ENCODE measurements around the gene HOXB9. TPM values are rescaled to one million over a fixed set of nuclear protein-coding genes. Genes with fewer than 3 reads are reported as not detected.

The HOXB9 gene
- total and polyA plus RNA-seq, 9 of the 15 experiments (the other 6 are each of a cell fraction or from before 2014, with no cell fraction given) = 3.1 to 196 (median 77.6) TPM

DNA sequence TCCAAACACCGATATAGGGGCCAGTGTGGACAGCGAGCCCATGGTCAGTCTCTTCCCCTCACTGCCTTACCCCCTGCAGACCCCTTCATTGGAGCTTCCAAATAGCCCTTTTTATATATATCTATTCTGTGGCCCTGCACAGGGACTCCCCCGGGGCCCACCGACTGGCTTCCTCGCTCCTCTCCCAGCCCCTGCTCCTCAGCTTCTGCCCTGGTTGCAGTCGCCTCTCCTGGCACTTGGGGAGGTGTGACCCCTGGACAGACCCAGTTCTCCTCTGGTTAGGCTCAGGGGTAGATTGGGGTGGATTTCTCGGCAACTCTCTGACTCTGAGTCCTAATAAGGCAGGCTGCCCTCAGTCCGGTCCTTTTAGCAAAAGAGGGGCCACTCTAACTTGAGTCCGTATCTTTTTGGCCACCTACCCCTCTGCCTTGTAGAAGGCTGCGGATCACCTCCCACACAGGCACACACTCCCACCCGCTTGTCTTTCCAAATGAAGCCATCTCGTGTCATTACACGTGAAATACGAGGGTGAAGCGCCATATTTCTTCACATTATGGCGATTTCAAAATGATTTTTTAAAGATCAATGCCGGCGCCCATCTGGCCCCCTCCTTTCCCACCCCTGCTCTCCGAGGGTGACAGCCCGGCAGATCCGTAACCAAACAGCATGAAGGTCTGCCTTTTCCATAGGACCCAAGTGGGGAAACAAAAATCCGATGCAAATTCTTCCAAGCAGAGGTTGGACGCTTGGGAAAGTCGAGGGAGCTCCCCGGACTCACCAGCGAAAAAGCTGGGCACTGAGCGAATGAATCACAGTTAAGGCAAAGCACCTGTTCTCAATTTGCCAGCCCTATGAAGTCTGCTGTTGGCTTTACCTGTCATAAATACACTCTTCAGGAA lies 1.7 kb upstream of the HOXB9 start (continued):
- TF ChIP-seq, protein P1, sequence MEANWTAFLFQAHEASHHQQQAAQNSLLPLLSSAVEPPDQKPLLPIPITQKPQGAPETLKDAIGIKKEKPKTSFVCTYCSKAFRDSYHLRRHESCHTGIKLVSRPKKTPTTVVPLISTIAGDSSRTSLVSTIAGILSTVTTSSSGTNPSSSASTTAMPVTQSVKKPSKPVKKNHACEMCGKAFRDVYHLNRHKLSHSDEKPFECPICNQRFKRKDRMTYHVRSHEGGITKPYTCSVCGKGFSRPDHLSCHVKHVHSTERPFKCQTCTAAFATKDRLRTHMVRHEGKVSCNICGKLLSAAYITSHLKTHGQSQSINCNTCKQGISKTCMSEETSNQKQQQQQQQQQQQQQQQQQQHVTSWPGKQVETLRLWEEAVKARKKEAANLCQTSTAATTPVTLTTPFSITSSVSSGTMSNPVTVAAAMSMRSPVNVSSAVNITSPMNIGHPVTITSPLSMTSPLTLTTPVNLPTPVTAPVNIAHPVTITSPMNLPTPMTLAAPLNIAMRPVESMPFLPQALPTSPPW (CRISPR knock-in tag; IDR thresholded peaks at IDR 0.05) = peak; percentile 46; the same call in 1 of the 2 replicates
- no peak for TF ChIP-seq HCFC1 (IDR thresholded peaks at IDR 0.05; ENCODE audit: low read depth, low read length)
- TF ChIP-seq, protein P2, sequence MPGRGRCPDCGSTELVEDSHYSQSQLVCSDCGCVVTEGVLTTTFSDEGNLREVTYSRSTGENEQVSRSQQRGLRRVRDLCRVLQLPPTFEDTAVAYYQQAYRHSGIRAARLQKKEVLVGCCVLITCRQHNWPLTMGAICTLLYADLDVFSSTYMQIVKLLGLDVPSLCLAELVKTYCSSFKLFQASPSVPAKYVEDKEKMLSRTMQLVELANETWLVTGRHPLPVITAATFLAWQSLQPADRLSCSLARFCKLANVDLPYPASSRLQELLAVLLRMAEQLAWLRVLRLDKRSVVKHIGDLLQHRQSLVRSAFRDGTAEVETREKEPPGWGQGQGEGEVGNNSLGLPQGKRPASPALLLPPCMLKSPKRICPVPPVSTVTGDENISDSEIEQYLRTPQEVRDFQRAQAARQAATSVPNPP (IDR thresholded peaks at IDR 0.05; ENCODE audit: borderline replicate concordance, insufficient read depth, insufficient read length) = no peak
- no peak; the same call in 1 of the 2 replicates for TF ChIP-seq GABPB1 (CRISPR knock-in tag; IDR thresholded peaks at IDR 0.05)
- TF ChIP-seq ATF1 (CRISPR knock-in tag; IDR thresholded peaks at IDR 0.05) = no peak
- TF ChIP-seq ATF1 (tag; IDR thresholded peaks at IDR 0.05) = no peak
- TF ChIP-seq, protein P3, sequence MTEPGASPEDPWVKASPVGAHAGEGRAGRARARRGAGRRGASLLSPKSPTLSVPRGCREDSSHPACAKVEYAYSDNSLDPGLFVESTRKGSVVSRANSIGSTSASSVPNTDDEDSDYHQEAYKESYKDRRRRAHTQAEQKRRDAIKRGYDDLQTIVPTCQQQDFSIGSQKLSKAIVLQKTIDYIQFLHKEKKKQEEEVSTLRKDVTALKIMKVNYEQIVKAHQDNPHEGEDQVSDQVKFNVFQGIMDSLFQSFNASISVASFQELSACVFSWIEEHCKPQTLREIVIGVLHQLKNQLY (CRISPR knock-in tag; conservative IDR thresholded peaks at IDR 0.05) = no peak
- TF ChIP-seq MBD2 (IDR thresholded peaks at IDR 0.05; ENCODE audit: borderline replicate concordance, low read depth) = no peak
- TF ChIP-seq KDM4B (IDR thresholded peaks at IDR 0.05; ENCODE audit: borderline replicate concordance in 2 of 2, low read depth in 1 of 2) = no peak
- no peak for TF ChIP-seq ZNF57 (CRISPR knock-in tag; IDR thresholded peaks at IDR 0.05)
- TF ChIP-seq, protein P4, sequence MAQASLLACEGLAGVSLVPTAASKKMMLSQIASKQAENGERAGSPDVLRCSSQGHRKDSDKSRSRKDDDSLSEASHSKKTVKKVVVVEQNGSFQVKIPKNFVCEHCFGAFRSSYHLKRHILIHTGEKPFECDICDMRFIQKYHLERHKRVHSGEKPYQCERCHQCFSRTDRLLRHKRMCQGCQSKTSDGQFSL (CRISPR knock-in tag; IDR thresholded peaks at IDR 0.05) = no peak
- TF ChIP-seq, protein P4 (tag; IDR thresholded peaks at IDR 0.05) = 0 out of 4 replicates have a peak, but pooled peaks of 1 of the 2 experiments have one; percentile 25
- TF ChIP-seq, protein P5, sequence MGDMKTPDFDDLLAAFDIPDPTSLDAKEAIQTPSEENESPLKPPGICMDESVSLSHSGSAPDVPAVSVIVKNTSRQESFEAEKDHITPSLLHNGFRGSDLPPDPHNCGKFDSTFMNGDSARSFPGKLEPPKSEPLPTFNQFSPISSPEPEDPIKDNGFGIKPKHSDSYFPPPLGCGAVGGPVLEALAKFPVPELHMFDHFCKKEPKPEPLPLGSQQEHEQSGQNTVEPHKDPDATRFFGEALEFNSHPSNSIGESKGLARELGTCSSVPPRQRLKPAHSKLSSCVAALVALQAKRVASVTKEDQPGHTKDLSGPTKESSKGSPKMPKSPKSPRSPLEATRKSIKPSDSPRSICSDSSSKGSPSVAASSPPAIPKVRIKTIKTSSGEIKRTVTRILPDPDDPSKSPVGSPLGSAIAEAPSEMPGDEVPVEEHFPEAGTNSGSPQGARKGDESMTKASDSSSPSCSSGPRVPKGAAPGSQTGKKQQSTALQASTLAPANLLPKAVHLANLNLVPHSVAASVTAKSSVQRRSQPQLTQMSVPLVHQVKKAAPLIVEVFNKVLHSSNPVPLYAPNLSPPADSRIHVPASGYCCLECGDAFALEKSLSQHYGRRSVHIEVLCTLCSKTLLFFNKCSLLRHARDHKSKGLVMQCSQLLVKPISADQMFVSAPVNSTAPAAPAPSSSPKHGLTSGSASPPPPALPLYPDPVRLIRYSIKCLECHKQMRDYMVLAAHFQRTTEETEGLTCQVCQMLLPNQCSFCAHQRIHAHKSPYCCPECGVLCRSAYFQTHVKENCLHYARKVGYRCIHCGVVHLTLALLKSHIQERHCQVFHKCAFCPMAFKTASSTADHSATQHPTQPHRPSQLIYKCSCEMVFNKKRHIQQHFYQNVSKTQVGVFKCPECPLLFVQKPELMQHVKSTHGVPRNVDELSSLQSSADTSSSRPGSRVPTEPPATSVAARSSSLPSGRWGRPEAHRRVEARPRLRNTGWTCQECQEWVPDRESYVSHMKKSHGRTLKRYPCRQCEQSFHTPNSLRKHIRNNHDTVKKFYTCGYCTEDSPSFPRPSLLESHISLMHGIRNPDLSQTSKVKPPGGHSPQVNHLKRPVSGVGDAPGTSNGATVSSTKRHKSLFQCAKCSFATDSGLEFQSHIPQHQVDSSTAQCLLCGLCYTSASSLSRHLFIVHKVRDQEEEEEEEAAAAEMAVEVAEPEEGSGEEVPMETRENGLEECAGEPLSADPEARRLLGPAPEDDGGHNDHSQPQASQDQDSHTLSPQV (IDR thresholded peaks at IDR 0.05) = peak; percentile 41

All from K562 (cell line).